ENCODE measurements around the gene TMEM131.
"Not testable (repeated sequence)": the region's sequence is repeated elsewhere in the genome, so short reads cannot be mapped to it uniquely, and the experiment has no call there.

Gene TMEM131

GRCh38 chr2:97848306-97848705 is 147.4 kb downstream of the TMEM131 start:
- Mint-ChIP-seq H3K27me3 (ENCODE audit: low read depth) (no peaks in the 10 kb centered on the region), H3K9me3 (no peaks in the 10 kb centered on the region), H3K36me3 (ENCODE audit: low read depth) (peaks cover 15% of the 10 kb centered on the region), H3K4me1 (no peaks in the 10 kb centered on the region), H3K4me3 (no peak overlapping the region), H3K27ac (no peak overlapping the region)
- no peak for TF ChIP-seq CTCF (IDR thresholded peaks at IDR 0.05; ENCODE audit: unreplicated experiment in 3 of 3)

- H3K9me3 Mint-ChIP-seq; H3K4me3 Mint-ChIP-seq; H3K4me1 Mint-ChIP-seq; H3K27me3 Mint-ChIP-seq (ENCODE audit: low read depth); H3K27ac Mint-ChIP-seq: not testable (repeated sequence)
- peaks cover 21% of the 10 kb centered on the region for H3K36me3 Mint-ChIP-seq (ENCODE audit: low read depth)
Observed at GRCh38 chr2:97846716-97847115, 149.0 kb downstream of the TMEM131 start.

DNA sequence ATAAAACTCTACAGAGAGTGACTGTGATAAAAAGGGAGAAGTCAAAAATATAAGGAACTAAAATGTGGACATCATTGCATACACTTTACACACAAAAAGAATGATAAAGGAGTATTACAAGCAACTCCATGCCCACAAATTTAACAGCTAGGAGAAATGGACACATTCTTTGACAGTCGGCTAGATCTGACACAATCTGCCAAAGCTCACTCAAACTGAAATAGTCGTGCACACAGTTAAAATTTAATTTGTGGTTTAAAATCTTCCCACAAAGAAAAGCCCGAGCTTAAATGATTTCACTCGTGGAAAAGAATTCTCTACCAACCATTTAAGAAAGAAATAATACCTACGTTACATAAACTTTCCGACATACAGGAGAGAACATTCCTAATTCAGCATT is 149.9 kb downstream of the TMEM131 start:
- TF ChIP-seq CTCF (IDR thresholded peaks at IDR 0.05; ENCODE audit: unreplicated experiment in 3 of 3): no peak
- Mint-ChIP-seq H3K27me3 (ENCODE audit: low read depth) (no peaks in the 10 kb centered on the region), H3K36me3 (ENCODE audit: low read depth) (peaks cover 26% of the 10 kb centered on the region), H3K9me3 (no peaks in the 10 kb centered on the region), H3K27ac (no peak overlapping the region), H3K4me1 (no peaks in the 10 kb centered on the region), H3K4me3 (no peak overlapping the region)

DNA sequence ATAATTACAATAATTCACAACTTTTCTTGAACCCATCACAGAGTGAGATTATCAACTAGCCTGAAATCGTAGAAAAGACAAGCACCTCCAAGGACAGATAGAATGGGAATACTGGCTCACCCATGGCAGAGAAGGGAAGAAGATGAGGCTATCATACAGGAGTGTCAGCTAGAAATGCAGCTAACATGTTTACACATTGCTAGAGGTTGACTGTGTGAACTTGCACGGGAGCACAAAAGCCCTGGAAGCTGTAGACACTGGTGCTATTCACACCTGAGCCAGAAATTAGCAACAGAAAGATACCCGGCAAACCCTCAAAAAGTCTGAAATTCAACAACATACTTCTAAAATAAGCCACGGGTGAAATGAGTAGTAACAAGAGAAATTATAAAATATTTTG is 150.6 kb downstream of the TMEM131 start:
- Mint-ChIP-seq H3K4me1 (no peaks in the 10 kb centered on the region), H3K27ac (no peak overlapping the region), H3K36me3 (ENCODE audit: low read depth) (peaks cover 32% of the 10 kb centered on the region), H3K9me3 (no peaks in the 10 kb centered on the region), H3K4me3 (no peak overlapping the region), H3K27me3 (ENCODE audit: low read depth) (no peaks in the 10 kb centered on the region)
- no peak for TF ChIP-seq CTCF (IDR thresholded peaks at IDR 0.05; ENCODE audit: unreplicated experiment in 3 of 3)

GRCh38 chr2:97844311-97844859 is 151.4 kb downstream of the TMEM131 start:
- no peaks in the 10 kb centered on the region for H3K27me3 Mint-ChIP-seq (ENCODE audit: low read depth)
- H3K9me3 Mint-ChIP-seq: no peaks in the 10 kb centered on the region
- TF ChIP-seq CTCF (IDR thresholded peaks at IDR 0.05; ENCODE audit: unreplicated experiment in 3 of 3): no peak

GRCh38 chr2:97840198-97840597 is 155.6 kb downstream of the TMEM131 start:
- Mint-ChIP-seq H3K36me3 (ENCODE audit: low read depth) (peaks cover 52% of the 10 kb centered on the region), H3K27me3 (ENCODE audit: low read depth) (no peaks in the 10 kb centered on the region)

More at GRCh38 chr2:97844311-97844859, 151.4 kb downstream of the TMEM131 start:
- Mint-ChIP-seq H3K36me3 (ENCODE audit: low read depth) (peaks cover 40% of the 10 kb centered on the region), H3K4me3 (no peak overlapping the region), H3K27ac (no peak overlapping the region), H3K4me1 (no peaks in the 10 kb centered on the region)

More at GRCh38 chr2:97840198-97840597, 155.6 kb downstream of the TMEM131 start:
- H3K9me3 Mint-ChIP-seq: no peaks in the 10 kb centered on the region
- H3K4me3 Mint-ChIP-seq: no peak overlapping the region
- H3K4me1 Mint-ChIP-seq: no peaks in the 10 kb centered on the region
- TF ChIP-seq CTCF (IDR thresholded peaks at IDR 0.05; ENCODE audit: unreplicated experiment in 3 of 3): no peak
- H3K27ac Mint-ChIP-seq: no peak overlapping the region

All from nephron (organoid).